Stimulated activated CD8-positive, alpha-beta memory T cell treated with anti-CD3 and anti-CD28 coated beads, Interleukin-15, amount 100 ng/mL, for 4 hours (primary cell): ENCODE results near the gene SLC16A9.
"Not testable (repeated sequence)": the region's sequence is repeated elsewhere in the genome, so short reads cannot be mapped to it uniquely, and the experiment has no call there.

Source experiments
- DNase-seq, 2 donors: peaks; one replicate each; pipeline ENCODE4 v3.0.0-alpha.2; 2020; ENCODE audit warnings: low read depth in 2 of 2

The SLC16A9 gene

DNA sequence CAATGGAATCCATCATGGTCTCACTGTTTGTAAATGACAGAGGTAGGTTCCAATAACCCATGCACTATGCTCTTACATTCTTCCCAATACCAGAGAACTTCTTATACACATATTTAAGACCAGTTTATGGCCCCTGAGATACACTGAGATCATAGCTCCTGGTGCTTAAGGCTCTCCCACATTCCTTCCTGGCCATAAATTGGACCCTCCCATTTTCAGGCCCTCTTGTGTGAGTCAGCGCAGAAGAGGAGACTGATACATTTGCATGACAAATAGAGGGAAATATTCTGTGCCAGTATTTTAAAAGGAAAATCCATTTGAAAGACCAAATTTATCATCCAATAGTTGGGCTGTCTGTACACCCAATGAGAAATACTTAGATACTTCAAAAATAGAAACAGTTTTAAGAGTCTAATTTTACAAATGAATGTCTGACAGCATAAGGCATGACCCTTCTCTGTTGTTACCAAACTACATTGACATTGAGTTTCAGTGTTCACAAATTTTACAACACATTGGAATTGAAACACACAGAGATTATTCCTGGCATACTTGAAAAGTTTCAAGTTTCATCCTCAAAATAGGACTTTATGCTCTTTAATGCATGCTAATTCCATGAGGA, 35.3 kb downstream of the SLC16A9 start:
- no peak for DNase-seq

- no peak for DNase-seq
Observed at GRCh38 chr10:59672150-59672875, 37.3 kb downstream of the SLC16A9 start.

DNA sequence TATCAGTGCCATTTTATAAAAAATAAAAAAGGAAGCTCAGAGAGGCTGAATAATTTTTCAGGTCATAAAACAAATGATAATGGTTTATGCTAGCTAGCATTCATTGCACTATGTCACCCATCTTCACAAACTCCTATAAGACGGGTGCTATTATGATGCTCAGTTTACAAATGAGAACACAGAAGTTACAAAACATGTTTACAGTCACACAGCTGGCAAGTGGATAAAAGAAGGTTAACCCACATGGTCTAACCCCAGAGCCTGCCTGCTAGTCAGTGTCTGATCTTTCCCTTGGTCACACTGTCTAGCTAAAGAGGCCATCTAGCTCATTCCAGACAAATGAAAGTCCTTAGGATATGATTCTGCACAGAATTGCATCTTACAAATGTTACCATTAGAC, 39.4 kb downstream of the SLC16A9 start:
- no peak for DNase-seq

GRCh38 chr10:59668096-59668495, 41.6 kb downstream of the SLC16A9 start:
- no peak for DNase-seq

DNA sequence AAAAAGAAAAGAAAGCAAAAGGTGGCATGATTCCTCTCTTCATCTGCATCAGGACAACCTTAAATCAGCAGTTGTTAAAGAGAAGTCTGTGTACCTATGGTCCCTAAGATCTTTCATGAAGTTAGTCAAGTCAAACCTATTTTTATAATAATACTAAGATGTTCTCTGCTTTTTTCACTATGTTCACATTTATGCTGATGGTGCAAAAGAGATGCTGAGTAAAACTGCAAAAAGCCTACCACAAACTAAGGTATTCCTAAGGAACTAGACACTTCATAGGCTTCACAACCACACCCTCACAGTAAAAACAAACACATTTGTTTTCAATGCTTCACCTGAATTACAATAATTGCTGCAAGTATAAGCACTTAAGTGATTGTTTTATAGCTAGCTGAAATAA, 43.3 kb downstream of the SLC16A9 start:
- DNase-seq: no peak

DNA sequence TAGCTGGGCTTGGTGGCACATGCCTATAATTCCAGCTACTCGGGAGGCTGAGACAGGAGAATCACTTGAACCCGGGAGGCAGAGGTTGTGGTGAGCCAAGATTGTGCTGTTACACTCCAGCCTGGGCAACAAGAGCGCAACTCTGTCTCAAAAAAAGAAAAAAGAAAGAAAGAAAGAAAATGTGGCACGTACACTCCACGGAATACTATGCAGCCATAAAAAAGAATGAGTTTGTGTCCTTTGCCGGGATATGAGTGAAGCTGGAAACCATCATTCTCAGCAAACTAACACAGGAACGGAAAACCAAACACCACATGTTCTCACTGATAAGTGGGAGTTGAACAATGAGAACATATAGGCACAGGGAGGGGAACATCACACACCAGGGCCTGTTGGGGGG, 46.4 kb downstream of the SLC16A9 start:
- DNase-seq: not testable (repeated sequence)

DNA sequence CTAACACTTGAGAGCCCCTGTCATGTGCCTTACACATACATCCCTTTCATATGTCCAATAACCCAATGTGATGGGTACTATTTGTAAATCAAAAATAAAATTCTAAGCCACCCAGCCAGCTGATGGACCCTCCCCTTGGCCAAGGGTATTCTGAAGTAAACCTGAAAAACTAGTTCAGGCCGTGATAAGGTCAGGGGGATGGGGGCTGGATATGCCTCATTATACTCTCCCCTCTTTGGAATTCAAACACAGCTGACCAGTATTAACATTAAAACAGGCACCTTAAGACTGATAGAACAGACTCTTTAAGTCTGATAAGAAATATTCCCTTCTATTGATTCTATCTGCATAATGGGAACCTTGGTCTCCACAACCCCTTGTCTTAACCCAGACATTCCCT, 51.9 kb downstream of the SLC16A9 start:
- DNase-seq: no peak

- no peak for DNase-seq
Observed at GRCh38 chr10:59655309-59655708, 54.3 kb downstream of the SLC16A9 start.

- no peak for DNase-seq
Observed at GRCh38 chr10:59654007-59654406, 55.6 kb downstream of the SLC16A9 start.

DNA sequence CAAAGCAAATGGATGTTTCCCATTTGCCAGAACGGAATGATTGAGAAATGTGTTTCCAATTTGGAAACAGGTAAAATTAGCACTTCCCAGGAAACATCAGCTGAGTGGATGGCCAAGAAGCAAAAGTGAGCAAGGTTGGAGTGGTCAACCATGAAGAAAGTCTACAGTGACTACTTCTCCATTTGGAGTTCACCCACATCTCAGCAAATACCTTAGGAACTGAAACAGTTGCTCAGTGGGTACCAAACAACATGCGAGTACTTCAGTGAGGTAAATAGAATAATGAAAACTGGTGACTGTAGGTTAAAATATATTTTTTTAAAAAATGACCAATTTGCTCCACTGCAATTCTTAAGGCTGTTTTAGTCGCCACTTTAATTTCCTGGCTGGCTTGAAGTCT, 57.7 kb downstream of the SLC16A9 start:
- no peak for DNase-seq

DNA sequence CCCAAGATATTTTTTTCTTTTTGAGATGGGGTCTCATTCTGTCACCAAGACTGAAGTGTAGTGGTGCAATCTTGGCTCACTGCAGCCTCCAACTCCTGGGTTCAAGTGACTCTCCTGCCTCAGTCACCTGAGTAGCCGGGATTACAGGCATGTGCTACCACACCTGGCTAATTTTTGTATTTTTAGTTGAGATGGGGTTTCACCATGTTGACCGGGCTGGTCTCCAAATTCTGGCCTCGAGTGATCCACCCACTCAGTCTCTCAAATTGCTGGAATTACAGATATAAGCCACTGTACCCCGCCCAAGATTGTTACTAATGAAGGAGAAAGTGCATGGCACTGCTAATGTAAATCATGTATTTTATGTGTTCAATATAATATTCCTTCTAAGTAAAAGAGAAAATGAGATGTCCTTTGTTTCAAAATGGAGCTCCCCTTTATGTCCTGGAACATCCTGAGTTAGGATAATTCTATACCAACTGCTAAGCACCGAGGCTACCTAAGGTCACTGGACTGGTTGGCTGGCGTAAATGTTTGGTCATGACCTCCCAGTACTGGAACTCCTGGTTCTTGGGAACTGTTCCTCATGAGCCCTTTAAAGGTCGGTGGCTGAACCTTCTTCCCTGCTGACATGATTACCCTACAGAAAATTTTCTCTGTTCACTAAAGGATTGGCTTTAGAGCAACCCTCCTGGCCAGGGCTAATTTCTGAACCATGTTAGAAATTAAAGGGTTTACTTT, 59.9 kb downstream of the SLC16A9 start:
- no peak for DNase-seq

GRCh38 chr10:59648711-59649201, 60.9 kb downstream of the SLC16A9 start:
- no peak for DNase-seq

DNA sequence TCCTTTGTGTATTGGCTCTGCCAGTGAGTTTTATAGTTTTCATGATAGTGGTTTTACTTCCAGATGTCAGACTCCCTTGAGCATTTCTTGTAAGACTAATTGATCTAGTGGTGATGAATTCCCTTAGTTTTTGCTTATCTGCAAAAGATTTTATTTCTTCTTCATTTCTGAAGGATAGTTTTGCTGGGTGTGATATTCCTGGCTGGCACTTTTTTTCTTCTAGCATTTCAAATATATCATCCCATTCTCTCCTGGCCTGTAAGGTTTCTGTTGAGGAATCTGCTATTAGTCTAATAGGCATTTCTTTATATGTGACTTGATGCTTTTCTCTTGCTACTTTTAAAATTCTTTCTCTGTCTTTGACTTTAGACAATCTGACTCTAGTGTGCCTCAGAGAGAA, 64.8 kb downstream of the SLC16A9 start:
- no peak for DNase-seq

- DNase-seq: not testable (repeated sequence)
Observed at GRCh38 chr10:59641688-59642087, 68.0 kb downstream of the SLC16A9 start.

- DNase-seq: no peak
Observed at GRCh38 chr10:59635502-59636290, 74.0 kb downstream of the SLC16A9 start.

GRCh38 chr10:59634102-59634501, 75.5 kb downstream of the SLC16A9 start:
- no peak for DNase-seq

DNA sequence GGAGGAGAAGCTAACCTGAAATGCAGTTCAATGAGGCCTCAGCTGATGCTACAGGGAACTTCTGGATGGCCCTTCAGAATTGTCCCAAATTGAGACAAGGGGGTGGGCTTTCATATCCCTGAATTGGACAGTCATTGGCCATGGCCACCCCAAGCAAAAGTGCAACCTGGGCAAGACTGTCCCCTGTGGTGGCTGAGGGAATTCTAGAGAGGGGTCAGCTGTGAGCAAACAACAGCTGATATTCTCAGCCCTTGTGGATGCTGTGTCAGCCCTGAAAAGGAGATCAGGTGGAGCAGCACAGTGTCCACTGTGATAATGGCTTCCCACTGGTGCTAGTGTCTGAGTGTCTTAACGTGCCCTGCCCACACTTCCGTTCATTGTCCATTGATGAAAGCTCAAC, 76.6 kb downstream of the SLC16A9 start:
- no peak for DNase-seq

DNA sequence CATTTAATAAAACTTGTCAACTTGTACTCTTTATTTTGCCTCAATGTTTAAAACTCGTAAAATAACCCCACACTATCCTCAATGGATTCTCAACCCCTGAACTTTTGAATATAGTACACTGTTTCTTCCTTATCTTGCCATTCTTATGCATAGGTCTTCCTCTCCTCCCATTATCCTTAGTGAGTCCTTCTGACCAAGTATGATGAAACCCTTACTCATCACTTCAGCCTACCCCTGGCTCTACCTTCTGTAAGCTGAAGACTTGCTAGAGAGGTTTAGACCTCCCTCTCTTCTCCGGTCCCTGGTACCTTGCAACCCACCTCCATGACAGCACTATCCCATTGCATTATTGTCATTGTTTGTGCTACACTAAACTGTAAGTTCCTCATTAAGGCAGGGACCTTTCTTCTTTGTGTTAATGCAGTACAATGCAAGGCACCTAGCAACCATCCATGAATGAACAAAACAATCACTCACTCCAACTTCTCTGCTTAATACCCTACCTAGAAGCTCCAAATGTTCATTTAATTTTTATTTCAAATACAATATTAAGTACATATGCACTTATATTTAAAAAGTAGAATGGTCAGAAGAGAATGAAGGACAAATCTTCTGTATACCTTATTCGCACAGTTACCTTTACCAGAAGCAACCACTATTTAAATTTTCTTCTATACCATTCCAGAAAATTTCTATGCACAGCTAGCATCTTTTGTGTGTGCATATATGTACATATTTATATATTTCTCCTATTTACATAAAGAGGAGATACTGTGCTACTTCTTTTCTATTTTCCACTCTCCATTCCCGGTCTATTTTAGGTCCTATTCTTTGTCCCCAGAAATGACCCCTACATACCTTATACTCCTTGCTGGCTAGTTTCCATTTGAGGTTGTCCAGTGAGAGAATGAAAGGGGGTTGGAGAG, 77.5 kb downstream of the SLC16A9 start:
- no peak for DNase-seq

- no peak for DNase-seq
Observed at GRCh38 chr10:59631237-59631636, 78.4 kb downstream of the SLC16A9 start.

DNA sequence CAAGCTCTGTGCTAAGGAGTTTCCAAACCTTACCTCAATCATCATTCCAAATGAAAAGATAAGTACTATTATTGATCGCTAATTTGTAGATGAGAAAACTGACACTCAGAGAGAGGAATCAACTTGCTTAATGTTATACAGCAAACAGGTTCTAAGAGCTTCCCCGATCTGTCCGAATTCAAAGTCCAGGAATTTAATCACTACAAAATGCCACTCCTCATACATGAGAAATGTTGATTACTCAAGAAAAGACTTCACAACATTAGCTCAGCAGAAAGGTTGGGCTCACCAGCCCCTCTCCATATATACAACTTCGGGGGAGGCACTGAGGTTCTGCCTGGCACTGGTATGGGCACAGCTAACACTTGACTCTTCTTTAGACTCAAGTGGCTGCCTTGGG, 80.7 kb downstream of the SLC16A9 start:
- no peak for DNase-seq

DNA sequence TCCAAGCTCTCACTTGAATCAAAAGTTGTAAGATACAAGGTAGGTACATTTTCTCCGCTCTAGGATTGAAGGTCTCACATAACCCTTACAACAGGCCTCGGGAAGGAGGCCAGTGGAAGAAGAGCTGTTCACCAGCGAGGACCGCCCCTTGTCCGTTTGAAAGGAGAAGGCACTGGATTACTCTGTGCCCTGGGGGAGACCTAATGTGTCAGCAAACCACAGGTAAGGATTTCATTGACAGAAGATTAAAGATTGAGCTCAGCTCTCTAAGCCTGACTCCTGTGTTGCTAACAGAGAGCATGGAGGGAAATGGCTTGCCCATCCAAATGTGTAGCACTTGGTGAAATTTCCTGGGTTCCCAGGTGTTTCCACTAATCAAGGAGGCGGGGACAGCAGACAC, 81.2 kb downstream of the SLC16A9 start:
- DNase-seq: no peak
